ENCODE results near the gene SMIM45.

- TF ChIP-seq ZNF274 (IDR thresholded peaks at IDR 0.05; ENCODE audit: low read depth, low read length) (no peak), YY1 (IDR thresholded peaks at IDR 0.05; ENCODE audit: insufficient read depth, insufficient read length) (no peak)
Measured at GRCh38 chr22:41916745-41917358, 35.1 kb upstream of the SMIM45 start.

Data from NT2/D1 (cell line).